Stomach (tissue), 4 donors: ENCODE results near the gene DCTPP1.

Experiments used
- CTCF ChIP-seq, 7 experiments: fragments of 450-650 bp in 4 of 7; fragments of 200-600 bp in 3 of 7; sonication (generic) in 3 of 7; IDR thresholded peaks; one replicate each; pipeline ENCODE4 v1.5.1; 2016 to 2019; ENCODE audit warnings: antibody characterized with exemption in 7 of 7, control low read depth in 2 of 7, mild to moderate bottlenecking in 1 of 7
- POLR2A ChIP-seq, 4 donors: fragments of 450-650 bp; IDR thresholded peaks; one replicate each; pipeline ENCODE4 v1.6.1; 2016; ENCODE audit warnings: antibody characterized with exemption in 4 of 4, control low read depth in 2 of 4, mild to moderate bottlenecking in 1 of 4, moderate library complexity in 1 of 4

DNA sequence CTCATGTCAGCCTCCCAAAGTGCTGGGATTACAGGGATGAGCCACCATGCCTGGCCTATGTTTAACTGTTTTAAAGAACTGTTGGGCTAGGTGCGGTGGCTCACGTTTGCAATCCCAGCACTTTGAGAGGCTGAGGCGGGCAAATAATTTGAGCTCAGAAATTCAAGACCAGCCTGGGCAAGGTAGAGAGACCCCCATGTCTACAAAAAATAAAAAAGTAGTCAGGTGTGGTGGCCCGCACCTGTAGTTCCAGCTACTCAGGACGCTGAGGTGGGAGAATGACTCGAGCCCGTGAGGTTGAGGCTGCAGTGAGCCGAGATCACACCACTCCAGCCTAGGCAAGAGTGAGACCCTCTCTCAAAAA lies 40.8 kb upstream of the DCTPP1 start:
- TF ChIP-seq POLR2A (IDR thresholded peaks at IDR 0.05): no peak
- no peak for TF ChIP-seq CTCF (IDR thresholded peaks at IDR 0.05)
